Endothelial cell (in vitro differentiated cells): Measurements from ENCODE around the gene NDUFS1. TPM values are rescaled to one million over a fixed set of nuclear protein-coding genes. Genes with fewer than 3 reads are reported as not detected.

Source experiments
- DNase-seq: peaks from one replicate; pipeline ENCODE4 v3.0.0; 2021; ENCODE audit warnings: low spot score
- H3K27ac Mint-ChIP-seq: one replicate; pipeline ENCODE4 v1.8.0; 2021; ENCODE audit warnings: mixed read lengths, inconsistent platforms; ENCODE audit not compliant: unreplicated experiment
- H3K27me3 Mint-ChIP-seq: one replicate; pipeline ENCODE4 v1.8.0; 2021; ENCODE audit warnings: mild to moderate bottlenecking, moderate library complexity, mixed read lengths, inconsistent platforms; ENCODE audit not compliant: unreplicated experiment
- H3K36me3 Mint-ChIP-seq: one replicate; pipeline ENCODE4 v1.8.0; 2021; ENCODE audit warnings: mild to moderate bottlenecking, low read depth, mixed read lengths, inconsistent platforms; ENCODE audit not compliant: unreplicated experiment
- H3K4me1 Mint-ChIP-seq: one replicate; pipeline ENCODE4 v1.8.0; 2021; ENCODE audit warnings: mild to moderate bottlenecking, mixed read lengths, inconsistent platforms; ENCODE audit not compliant: unreplicated experiment
- H3K4me3 Mint-ChIP-seq: one replicate; pipeline ENCODE4 v1.8.0; 2021; ENCODE audit warnings: mild to moderate bottlenecking, mixed read lengths, inconsistent platforms; ENCODE audit not compliant: unreplicated experiment
- H3K9me3 Mint-ChIP-seq: one replicate; pipeline ENCODE4 v1.8.0; 2021; ENCODE audit warnings: mixed read lengths, inconsistent platforms; ENCODE audit not compliant: unreplicated experiment
- total RNA-seq: library from RNA; stranded (reverse); fragmentation: NEBNext Ultra II Directional; extraction: Animal tissue kit (Norgen Biotek cat#: 25700); gene quantifications from one replicate; pipeline ENCODE4 v1.2.1, GENCODE V29; 2021; ENCODE audit not compliant: unreplicated experiment
- TF ChIP-seq, protein P1 (sequence below): fragments of 200-600 bp; sonication (generic); IDR thresholded peaks from one replicate; pipeline ENCODE4 v1.5.0; 2021; ENCODE audit warnings: antibody characterized with exemption; ENCODE audit not compliant: unreplicated experiment

The NDUFS1 gene
- total RNA-seq, 1 donor from 2014 or later = 67.9 TPM

DNA sequence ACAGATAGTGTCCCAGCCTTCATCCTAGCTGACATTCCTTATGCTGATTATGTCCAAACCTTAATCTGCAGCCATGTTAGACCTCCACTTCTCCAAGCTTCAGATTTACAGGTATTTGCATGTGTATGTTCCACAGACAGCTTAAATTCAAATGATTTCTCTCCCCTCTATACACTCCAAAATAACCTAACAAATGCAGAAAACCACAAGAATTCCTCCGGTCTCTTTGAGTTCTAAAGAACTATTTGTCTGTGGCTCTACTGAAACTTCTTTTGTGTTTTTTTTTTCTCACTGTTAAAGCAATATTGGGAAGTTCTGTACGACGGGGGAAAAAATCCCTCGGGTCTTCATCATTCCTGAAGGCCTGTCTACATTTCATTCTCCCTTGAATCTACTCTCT lies 8.6 kb downstream of the NDUFS1 start:
- TF ChIP-seq, protein P1, sequence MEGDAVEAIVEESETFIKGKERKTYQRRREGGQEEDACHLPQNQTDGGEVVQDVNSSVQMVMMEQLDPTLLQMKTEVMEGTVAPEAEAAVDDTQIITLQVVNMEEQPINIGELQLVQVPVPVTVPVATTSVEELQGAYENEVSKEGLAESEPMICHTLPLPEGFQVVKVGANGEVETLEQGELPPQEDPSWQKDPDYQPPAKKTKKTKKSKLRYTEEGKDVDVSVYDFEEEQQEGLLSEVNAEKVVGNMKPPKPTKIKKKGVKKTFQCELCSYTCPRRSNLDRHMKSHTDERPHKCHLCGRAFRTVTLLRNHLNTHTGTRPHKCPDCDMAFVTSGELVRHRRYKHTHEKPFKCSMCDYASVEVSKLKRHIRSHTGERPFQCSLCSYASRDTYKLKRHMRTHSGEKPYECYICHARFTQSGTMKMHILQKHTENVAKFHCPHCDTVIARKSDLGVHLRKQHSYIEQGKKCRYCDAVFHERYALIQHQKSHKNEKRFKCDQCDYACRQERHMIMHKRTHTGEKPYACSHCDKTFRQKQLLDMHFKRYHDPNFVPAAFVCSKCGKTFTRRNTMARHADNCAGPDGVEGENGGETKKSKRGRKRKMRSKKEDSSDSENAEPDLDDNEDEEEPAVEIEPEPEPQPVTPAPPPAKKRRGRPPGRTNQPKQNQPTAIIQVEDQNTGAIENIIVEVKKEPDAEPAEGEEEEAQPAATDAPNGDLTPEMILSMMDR = no peak
- Mint-ChIP-seq H3K36me3 (peaks cover 26% of the 10 kb centered on the region), H3K4me1 (no peaks in the 10 kb centered on the region), H3K4me3 (no peak overlapping the region), H3K9me3 (no peaks in the 10 kb centered on the region), H3K27ac (no peak overlapping the region), H3K27me3 (peaks cover 2% of the 10 kb centered on the region)
- no peak for DNase-seq

DNA sequence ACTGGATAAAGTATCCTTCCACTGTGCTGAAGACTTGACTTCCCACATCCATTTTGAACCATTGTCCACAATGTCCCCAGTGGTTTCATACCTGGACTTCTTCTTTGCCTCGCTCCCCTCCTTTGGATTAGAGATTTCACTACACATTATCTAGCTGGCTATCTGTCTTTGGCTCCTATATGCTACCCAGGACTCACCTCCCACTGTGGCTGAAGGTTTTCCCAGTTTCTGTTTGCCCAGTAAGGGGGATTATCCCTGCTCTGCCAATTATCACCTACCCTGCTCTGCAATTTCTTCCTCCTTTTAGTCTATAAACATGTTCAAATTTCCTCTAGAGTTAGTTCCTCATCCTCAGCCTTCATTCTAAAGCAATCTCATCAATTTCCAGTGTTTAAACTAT lies 9.1 kb downstream of the NDUFS1 start:
- H3K27me3 Mint-ChIP-seq = peaks cover 2% of the 10 kb centered on the region
- no peak overlapping the region for H3K27ac Mint-ChIP-seq
- TF ChIP-seq, protein P1 = no peak
- no peaks in the 10 kb centered on the region for H3K9me3 Mint-ChIP-seq
- no peaks in the 10 kb centered on the region for H3K4me1 Mint-ChIP-seq
- DNase-seq = no peak
- H3K36me3 Mint-ChIP-seq = peaks cover 26% of the 10 kb centered on the region
- H3K4me3 Mint-ChIP-seq = no peak overlapping the region

DNA sequence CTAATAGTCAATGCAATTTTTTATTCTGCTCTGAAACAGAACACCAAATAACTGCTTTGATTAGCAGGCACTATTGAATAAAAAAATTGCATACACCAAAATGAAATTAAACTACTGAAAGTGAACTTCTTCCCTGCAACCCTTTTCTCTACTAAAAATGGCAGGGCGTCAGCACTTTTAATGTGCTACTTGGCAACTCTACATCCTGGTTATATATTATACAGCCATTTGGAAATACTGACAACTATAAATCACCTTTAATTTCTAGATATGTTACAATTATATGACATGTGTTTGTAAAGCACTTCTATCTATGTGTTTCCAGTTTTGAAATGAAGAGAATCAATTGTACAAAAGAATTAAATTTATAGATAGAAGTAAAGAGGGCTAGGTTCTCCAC lies 9.9 kb downstream of the NDUFS1 start:
- no peak overlapping the region for H3K27ac Mint-ChIP-seq
- peaks cover 26% of the 10 kb centered on the region for H3K36me3 Mint-ChIP-seq
- TF ChIP-seq, protein P1 = no peak
- H3K4me3 Mint-ChIP-seq = no peak overlapping the region
- peaks cover 2% of the 10 kb centered on the region for H3K27me3 Mint-ChIP-seq
- H3K9me3 Mint-ChIP-seq = no peaks in the 10 kb centered on the region
- no peaks in the 10 kb centered on the region for H3K4me1 Mint-ChIP-seq
- DNase-seq = no peak

DNA sequence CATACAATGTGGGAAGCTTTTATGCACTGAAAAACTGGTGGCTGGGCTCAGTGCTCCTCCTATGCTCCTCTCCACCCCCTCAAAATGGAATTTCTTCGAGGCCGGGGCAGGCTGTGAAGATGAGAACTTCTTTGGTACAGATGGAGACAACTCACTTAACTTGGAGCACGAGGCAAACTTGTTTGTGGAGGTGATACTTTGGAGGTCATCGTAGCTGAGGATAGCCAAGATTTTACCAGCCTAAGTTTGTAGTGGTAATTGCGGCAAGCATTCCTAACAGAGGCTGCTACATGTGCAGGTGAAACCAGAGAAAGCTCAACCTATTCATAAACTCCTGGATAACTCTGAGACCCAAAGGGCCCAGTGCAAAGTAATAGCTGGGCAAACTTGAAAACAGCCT lies 13.6 kb downstream of the NDUFS1 start:
- peaks cover 29% of the 10 kb centered on the region for H3K36me3 Mint-ChIP-seq
- no peaks in the 10 kb centered on the region for H3K9me3 Mint-ChIP-seq
- no peaks in the 10 kb centered on the region for H3K27me3 Mint-ChIP-seq
- H3K27ac Mint-ChIP-seq = no peak overlapping the region
- no peaks in the 10 kb centered on the region for H3K4me1 Mint-ChIP-seq
- no peak for DNase-seq
- TF ChIP-seq, protein P1 = no peak
- H3K4me3 Mint-ChIP-seq = no peak overlapping the region

DNA sequence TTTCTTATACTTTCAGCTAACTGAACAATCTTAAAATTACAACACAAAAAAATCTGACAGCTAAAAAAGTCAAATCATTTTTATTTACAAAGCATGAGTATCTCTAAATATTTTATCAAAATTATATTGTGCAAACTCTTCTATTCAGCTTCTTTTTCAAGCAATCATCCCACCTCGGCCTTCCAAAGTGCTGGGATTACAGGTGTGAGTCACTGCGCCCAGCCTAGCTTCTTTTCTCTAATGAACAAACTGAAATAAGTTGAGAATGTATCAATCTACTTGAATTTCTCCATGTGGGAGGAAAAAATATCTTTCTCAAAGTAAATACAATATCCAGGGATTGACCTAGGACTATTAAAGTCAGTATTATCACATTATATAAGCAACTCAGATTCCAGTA lies 14.9 kb downstream of the NDUFS1 start:
- H3K9me3 Mint-ChIP-seq = no peaks in the 10 kb centered on the region
- TF ChIP-seq, protein P1 = no peak
- no peak overlapping the region for H3K4me3 Mint-ChIP-seq
- DNase-seq = no peak
- H3K36me3 Mint-ChIP-seq = peaks cover 21% of the 10 kb centered on the region
- H3K4me1 Mint-ChIP-seq = no peaks in the 10 kb centered on the region
- H3K27ac Mint-ChIP-seq = no peak overlapping the region
- H3K27me3 Mint-ChIP-seq = no peaks in the 10 kb centered on the region
